Gastroesophageal sphincter (tissue), 4 donors: ENCODE data around the gene CPA5. TPM values are rescaled to one million over a fixed set of nuclear protein-coding genes. Genes with fewer than 3 reads are reported as not detected.

Experiments used
- ATAC-seq: fragments of 150-250 bp; one replicate; pipeline ENCODE4 v1.9.1; 2016; ENCODE audit warnings: mild to moderate bottlenecking, moderate library complexity
- H3K27ac ChIP-seq, 4 donors: fragments of 200-600 bp; sonication (generic) in 3 of 4; 1 replicate in 3 of 4; 2 replicates in 1 of 4; pipeline ENCODE4 v1.5.1; 2016 to 2019
- H3K27me3 ChIP-seq: fragments of 200-600 bp; sonication (generic); one replicate; pipeline ENCODE4 v1.5.1; 2019
- H3K36me3 ChIP-seq, 2 donors: fragments of 200-600 bp; sonication (generic); one replicate each; pipeline ENCODE4 v1.5.1; 2019; ENCODE audit warnings: control low read depth in 1 of 2
- H3K4me1 ChIP-seq, 3 donors: fragments of 200-600 bp; sonication (generic); 1 replicate in 2 of 3; 2 replicates in 1 of 3; pipeline ENCODE4 v1.5.1; 2016 to 2019; ENCODE audit warnings: control low read depth in 2 of 3
- H3K4me3 ChIP-seq, 2 donors: fragments of 200-600 bp; sonication (generic); one replicate each; pipeline ENCODE4 v1.5.1; 2019; ENCODE audit warnings: mild to moderate bottlenecking in 1 of 2, moderate library complexity in 1 of 2
- H3K9me3 ChIP-seq, 3 donors: fragments of 200-600 bp; sonication (generic); one replicate each; pipeline ENCODE4 v1.5.1; 2017 to 2019; ENCODE audit warnings: control low read depth in 2 of 3
- EP300 ChIP-seq: sonication (generic); formaldehyde crosslinking; IDR thresholded peaks from one replicate; pipeline ENCODE4 v1.6.1; 2017; ENCODE audit warnings: antibody characterized with exemption, mild to moderate bottlenecking
- POLR2A ChIP-seq, 2 donors: fragments of 450-650 bp; IDR thresholded peaks; one replicate each; pipeline ENCODE4 v1.6.1; 2017; ENCODE audit warnings: antibody characterized with exemption in 2 of 2, mild to moderate bottlenecking in 2 of 2, moderate library complexity in 1 of 2
- POLR2AphosphoS5 ChIP-seq: sonication (generic); formaldehyde crosslinking; IDR thresholded peaks from one replicate; pipeline ENCODE4 v1.6.1; 2017; ENCODE audit warnings: antibody characterized with exemption
- WGBS, 2 donors: methylation state at CpG; one replicate each; pipeline ENCODE4 v1.1.5; 2018; ENCODE audit warnings: low coverage in 1 of 2; 5-methylcytosine and 5-hydroxymethylcytosine counted together
- total RNA-seq, 4 donors: library from RNA; depleted of rRNA; stranded (reverse); fragments of >200 nt; gene quantifications; one replicate each; pipeline ENCODE4 v1.1.0, GENCODE V29; 2016
- TF ChIP-seq, protein P1 (sequence below), 4 experiments: fragments of 200-600 bp in 2 of 4; fragments of 450-650 bp in 2 of 4; sonication (generic) in 1 of 4; IDR thresholded peaks; one replicate each; pipeline ENCODE4 v1.5.1; 2017 to 2019; ENCODE audit warnings: antibody characterized with exemption in 4 of 4, mild to moderate bottlenecking in 2 of 4, moderate library complexity in 2 of 4

CPA5 gene
- total RNA-seq, 4 donors from 2014 or later: not detected

DNA sequence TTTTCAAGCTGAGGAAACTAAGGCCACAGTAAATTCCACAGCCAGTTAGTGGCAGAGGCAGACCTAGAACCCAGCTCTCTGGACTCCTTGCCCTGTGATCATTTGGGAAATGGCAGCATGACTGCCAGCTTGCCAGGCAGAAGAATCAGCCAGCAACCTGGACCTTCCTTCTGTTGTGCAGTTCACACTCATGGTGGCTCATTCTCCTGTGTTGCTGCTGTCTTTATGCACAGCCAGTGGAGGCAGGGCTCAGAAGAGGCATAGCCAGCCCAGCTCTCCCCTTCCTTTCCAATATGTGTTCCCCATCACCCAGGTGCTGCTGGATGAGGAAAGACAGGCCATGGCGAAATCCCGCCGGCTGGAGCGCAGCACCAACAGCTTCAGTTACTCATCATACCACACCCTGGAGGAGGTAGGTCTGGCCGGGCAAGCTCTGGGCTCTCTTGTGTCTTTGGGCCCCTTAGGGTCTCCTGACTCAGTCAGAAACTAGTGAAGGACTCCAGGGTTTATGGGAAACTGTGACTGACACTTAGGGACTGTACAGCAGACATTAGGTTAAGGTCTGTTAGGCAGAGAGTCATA, 14.8 kb downstream of the CPA5 start:
- no peak for ATAC-seq
- no peak for TF ChIP-seq POLR2AphosphoS5
- TF ChIP-seq, protein P1, sequence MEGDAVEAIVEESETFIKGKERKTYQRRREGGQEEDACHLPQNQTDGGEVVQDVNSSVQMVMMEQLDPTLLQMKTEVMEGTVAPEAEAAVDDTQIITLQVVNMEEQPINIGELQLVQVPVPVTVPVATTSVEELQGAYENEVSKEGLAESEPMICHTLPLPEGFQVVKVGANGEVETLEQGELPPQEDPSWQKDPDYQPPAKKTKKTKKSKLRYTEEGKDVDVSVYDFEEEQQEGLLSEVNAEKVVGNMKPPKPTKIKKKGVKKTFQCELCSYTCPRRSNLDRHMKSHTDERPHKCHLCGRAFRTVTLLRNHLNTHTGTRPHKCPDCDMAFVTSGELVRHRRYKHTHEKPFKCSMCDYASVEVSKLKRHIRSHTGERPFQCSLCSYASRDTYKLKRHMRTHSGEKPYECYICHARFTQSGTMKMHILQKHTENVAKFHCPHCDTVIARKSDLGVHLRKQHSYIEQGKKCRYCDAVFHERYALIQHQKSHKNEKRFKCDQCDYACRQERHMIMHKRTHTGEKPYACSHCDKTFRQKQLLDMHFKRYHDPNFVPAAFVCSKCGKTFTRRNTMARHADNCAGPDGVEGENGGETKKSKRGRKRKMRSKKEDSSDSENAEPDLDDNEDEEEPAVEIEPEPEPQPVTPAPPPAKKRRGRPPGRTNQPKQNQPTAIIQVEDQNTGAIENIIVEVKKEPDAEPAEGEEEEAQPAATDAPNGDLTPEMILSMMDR (IDR thresholded peaks at IDR 0.05): no peak
- no peak for TF ChIP-seq POLR2A (IDR thresholded peaks at IDR 0.05)
- no peak for TF ChIP-seq EP300

DNA sequence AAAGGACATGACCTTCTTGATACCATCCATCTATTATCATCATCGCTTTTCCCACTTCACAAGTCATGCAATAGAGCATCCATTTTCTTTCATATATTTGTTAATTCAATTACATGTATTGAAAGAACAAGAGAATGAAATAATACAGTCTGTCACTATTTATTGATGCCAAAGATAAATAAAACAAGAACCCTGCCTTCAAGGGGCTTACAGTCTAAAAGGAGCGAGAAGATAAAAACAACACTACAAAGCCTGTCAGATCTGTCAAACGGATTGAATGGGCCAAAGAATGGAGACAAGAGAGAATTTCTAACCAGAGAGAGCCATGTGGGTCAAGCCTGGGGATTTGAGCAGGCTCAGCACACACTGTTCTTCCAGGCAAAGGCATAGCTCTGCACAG, 15.9 kb downstream of the CPA5 start:
- 90 to 100% methylated on average over 2 to 3 of the region's 3 CpGs for WGBS, 2 donors
- peaks cover 0 to 21% (median 14%) of the 10 kb centered on the region in 3 donors for H3K4me1 ChIP-seq

More for the DNA sequence above, 14.8 kb downstream of the CPA5 start:
- peaks cover 0 to 15% (median 0%) of the 10 kb centered on the region in 3 donors for H3K9me3 ChIP-seq
- no CpG with 5 or more reads among the region's 5 CpGs for WGBS, 2 donors
- no peak overlapping the region for H3K4me3 ChIP-seq
- H3K27ac ChIP-seq: no peak overlapping the region
- H3K27me3 ChIP-seq: no peaks in the 10 kb centered on the region
- no peaks in the 10 kb centered on the region for H3K36me3 ChIP-seq
- peaks cover 0 to 21% (median 14%) of the 10 kb centered on the region in 3 donors for H3K4me1 ChIP-seq

DNA sequence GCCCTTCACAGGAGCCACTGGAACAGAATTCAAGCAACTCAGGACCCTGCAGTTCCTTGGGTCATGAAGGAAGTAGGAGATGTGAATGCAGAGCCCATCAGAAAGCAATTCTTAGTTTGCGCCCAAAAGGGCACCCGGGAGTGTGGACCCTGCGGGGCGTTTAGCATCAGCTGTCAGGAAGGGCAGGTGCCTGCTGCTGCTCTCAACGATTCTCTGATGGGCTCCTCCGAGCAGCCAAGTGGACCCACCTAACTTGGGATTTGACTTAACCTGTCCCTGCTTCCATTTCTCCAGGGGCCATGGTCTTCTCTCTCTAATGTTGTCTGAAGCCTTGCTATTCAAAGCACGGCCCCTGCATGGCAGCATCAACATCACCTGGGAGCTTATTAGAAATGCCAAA, 17.1 kb downstream of the CPA5 start:
- WGBS, 2 donors: 100% methylated on average over 1 to 2 of the region's 7 CpGs
- peaks cover 0 to 9% (median 9%) of the 10 kb centered on the region in 3 donors for H3K4me1 ChIP-seq
- no peaks in the 10 kb centered on the region for H3K27me3 ChIP-seq
- no peak overlapping the region for H3K4me3 ChIP-seq
- no peaks in the 10 kb centered on the region for H3K36me3 ChIP-seq
- no peak for ATAC-seq
- no peak overlapping the region for H3K27ac ChIP-seq
- TF ChIP-seq EP300: no peak
- TF ChIP-seq, protein P1 (IDR thresholded peaks at IDR 0.05): no peak
- TF ChIP-seq POLR2AphosphoS5: no peak
- TF ChIP-seq POLR2A (IDR thresholded peaks at IDR 0.05): no peak
- peaks cover 0 to 15% (median 0%) of the 10 kb centered on the region in 3 donors for H3K9me3 ChIP-seq

More for the DNA sequence above, 15.9 kb downstream of the CPA5 start:
- H3K36me3 ChIP-seq: no peaks in the 10 kb centered on the region
- TF ChIP-seq POLR2A (IDR thresholded peaks at IDR 0.05) (no peak), POLR2AphosphoS5 (no peak), EP300 (no peak)
- TF ChIP-seq, protein P1 (IDR thresholded peaks at IDR 0.05): no peak
- no peaks in the 10 kb centered on the region for H3K27me3 ChIP-seq
- no peak overlapping the region for H3K27ac ChIP-seq
- peaks cover 0 to 15% (median 0%) of the 10 kb centered on the region in 3 donors for H3K9me3 ChIP-seq
- no peak overlapping the region for H3K4me3 ChIP-seq
- no peak for ATAC-seq

DNA sequence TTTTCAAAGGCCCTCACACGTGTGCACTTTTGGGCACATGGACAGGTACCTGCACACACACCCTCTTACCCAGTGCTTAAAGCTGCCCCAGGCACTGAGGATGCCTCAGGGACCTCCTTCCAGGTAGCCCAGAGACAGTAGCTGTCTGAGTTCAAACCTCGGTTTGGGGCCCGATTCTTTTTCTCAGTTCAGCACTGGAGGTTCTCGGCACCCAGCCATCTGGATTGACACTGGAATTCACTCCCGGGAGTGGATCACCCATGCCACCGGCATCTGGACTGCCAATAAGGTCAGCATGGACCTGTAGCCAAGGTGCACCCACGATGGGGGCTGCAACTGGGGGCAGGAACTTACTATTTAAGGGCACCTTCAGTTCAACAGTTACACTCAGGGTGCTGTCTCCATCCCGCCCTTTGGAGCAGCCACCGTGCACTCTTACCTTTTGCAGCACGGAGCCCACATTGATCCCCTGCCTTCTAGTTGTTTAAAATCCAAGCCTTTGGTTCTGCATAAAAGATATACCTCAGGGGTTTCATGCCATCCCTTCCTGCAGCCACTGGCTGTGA, 17.7 kb downstream of the CPA5 start:
- peaks cover 0 to 3% (median 2%) of the 10 kb centered on the region in 3 donors for H3K4me1 ChIP-seq
- no peaks in the 10 kb centered on the region for H3K36me3 ChIP-seq
- H3K27ac ChIP-seq: no peak overlapping the region
- no peaks in the 10 kb centered on the region for H3K27me3 ChIP-seq
- 60 to 92% methylated on average over 1 to 7 of the region's 10 CpGs for WGBS, 2 donors
- no peak overlapping the region for H3K4me3 ChIP-seq
- peaks cover 0 to 15% (median 0%) of the 10 kb centered on the region in 3 donors for H3K9me3 ChIP-seq
- no peak for ATAC-seq
- TF ChIP-seq POLR2AphosphoS5: no peak
- no peak for TF ChIP-seq POLR2A (IDR thresholded peaks at IDR 0.05)
- no peak for TF ChIP-seq EP300
- TF ChIP-seq, protein P1 (IDR thresholded peaks at IDR 0.05): no peak
